GM19468 (cell line): ENCODE results near the gene GLUD1.
"Not testable (repeated sequence)": the region's sequence is repeated elsewhere in the genome, so short reads cannot be mapped to it uniquely, and the experiment has no call there.

Experiments
- ATAC-seq: cut with Tn5 transposase; IDR thresholded peaks from one replicate; pipeline ENCODE4 v1.9.1; 2021; ENCODE audit warnings: mild to moderate bottlenecking, moderate library complexity, moderate number of reproducible peaks; ENCODE audit not compliant: unreplicated experiment; ENCODE audit errors: extremely low read depth

Gene GLUD1

GRCh38 chr10:87053577-87054181 lies 41.0 kb downstream of the GLUD1 start:
- ATAC-seq = no peak

- ATAC-seq = no peak
Measured at GRCh38 chr10:87053111-87053510, 41.5 kb downstream of the GLUD1 start.

- ATAC-seq = no peak
Measured at GRCh38 chr10:87045434-87045938, 49.2 kb downstream of the GLUD1 start.

GRCh38 chr10:87043579-87043978 lies 51.1 kb downstream of the GLUD1 start:
- not testable (repeated sequence) for ATAC-seq

GRCh38 chr10:87038786-87039185 lies 55.9 kb downstream of the GLUD1 start:
- no peak for ATAC-seq

GRCh38 chr10:87038286-87038717 lies 56.3 kb downstream of the GLUD1 start:
- no peak for ATAC-seq

GRCh38 chr10:87036623-87037022 lies 58.0 kb downstream of the GLUD1 start:
- no peak for ATAC-seq

- ATAC-seq = no peak
Measured at GRCh38 chr10:87030912-87031635, 63.6 kb downstream of the GLUD1 start.

- ATAC-seq = not testable (repeated sequence)
Measured at GRCh38 chr10:87030419-87030818, 64.2 kb downstream of the GLUD1 start.

GRCh38 chr10:87026747-87027508 lies 67.7 kb downstream of the GLUD1 start:
- not testable (repeated sequence) for ATAC-seq

- ATAC-seq = not testable (repeated sequence)
Measured at GRCh38 chr10:87025285-87025958, 69.2 kb downstream of the GLUD1 start.

GRCh38 chr10:87020056-87020455 lies 74.6 kb downstream of the GLUD1 start, which contains the start of gene FAM25A:
Gene FAM25A, plus strand, starts transcription at chr10:87020294. Its CDS starts 31 bp downstream, at chr10:87020325.
- ATAC-seq = not testable (repeated sequence)

GRCh38 chr10:87019504-87019903 lies 75.1 kb downstream of the GLUD1 start:
- not testable (repeated sequence) for ATAC-seq

- not testable (repeated sequence) for ATAC-seq
Measured at GRCh38 chr10:87019066-87019465, 75.6 kb downstream of the GLUD1 start.

GRCh38 chr10:87018127-87018526 lies 76.5 kb downstream of the GLUD1 start:
- ATAC-seq = not testable (repeated sequence)

- not testable (repeated sequence) for ATAC-seq
Measured at GRCh38 chr10:87014986-87015716, 79.5 kb downstream of the GLUD1 start.

GRCh38 chr10:87013528-87013927 lies 81.1 kb downstream of the GLUD1 start:
- ATAC-seq = not testable (repeated sequence)

- ATAC-seq = not testable (repeated sequence)
Measured at GRCh38 chr10:87009134-87009696, 85.4 kb downstream of the GLUD1 start.

- ATAC-seq = not testable (repeated sequence)
Measured at GRCh38 chr10:87008303-87008702, 86.3 kb downstream of the GLUD1 start.
